GM10266 (cell line): ENCODE measurements around the gene LAPTM5.

ENCODE experiments used
- DNase-seq: peaks from one replicate; pipeline ENCODE4 v3.0.0; 2012; ENCODE audit errors: extremely low spot score
- TF ChIP-seq, protein P1 (sequence below): IDR thresholded peaks from 2 replicates; pipeline ENCODE4 v1.5.1; 2012; ENCODE audit warnings: mild to moderate bottlenecking, low read depth; ENCODE audit not compliant: control insufficient read depth, insufficient read depth; ENCODE audit errors: missing control alignments

Gene LAPTM5

DNA sequence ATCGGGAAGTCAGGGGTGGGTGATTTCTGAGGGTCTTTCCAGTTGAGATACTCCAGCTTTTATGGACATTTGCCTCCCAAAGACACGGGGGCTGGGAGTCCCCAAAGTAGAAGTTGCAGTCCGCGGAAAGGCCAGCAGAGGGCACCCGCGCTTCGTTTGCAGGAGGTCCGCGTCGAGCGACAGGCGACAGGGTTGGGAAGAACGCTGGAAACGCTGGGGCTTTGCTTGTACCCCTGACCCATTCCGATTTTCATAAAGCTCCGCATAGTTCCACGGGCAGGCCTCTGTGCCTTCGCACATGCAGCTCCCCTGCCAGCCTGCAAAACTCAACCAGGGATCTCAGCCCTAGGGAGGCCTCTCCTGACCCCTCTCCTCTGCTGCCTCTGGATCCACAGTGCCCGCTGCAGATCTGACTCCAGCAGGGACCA, 44.2 kb upstream of the LAPTM5 start:
- DNase-seq: peak; percentile 79
- TF ChIP-seq, protein P1, sequence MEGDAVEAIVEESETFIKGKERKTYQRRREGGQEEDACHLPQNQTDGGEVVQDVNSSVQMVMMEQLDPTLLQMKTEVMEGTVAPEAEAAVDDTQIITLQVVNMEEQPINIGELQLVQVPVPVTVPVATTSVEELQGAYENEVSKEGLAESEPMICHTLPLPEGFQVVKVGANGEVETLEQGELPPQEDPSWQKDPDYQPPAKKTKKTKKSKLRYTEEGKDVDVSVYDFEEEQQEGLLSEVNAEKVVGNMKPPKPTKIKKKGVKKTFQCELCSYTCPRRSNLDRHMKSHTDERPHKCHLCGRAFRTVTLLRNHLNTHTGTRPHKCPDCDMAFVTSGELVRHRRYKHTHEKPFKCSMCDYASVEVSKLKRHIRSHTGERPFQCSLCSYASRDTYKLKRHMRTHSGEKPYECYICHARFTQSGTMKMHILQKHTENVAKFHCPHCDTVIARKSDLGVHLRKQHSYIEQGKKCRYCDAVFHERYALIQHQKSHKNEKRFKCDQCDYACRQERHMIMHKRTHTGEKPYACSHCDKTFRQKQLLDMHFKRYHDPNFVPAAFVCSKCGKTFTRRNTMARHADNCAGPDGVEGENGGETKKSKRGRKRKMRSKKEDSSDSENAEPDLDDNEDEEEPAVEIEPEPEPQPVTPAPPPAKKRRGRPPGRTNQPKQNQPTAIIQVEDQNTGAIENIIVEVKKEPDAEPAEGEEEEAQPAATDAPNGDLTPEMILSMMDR: peak; percentile 97

DNA sequence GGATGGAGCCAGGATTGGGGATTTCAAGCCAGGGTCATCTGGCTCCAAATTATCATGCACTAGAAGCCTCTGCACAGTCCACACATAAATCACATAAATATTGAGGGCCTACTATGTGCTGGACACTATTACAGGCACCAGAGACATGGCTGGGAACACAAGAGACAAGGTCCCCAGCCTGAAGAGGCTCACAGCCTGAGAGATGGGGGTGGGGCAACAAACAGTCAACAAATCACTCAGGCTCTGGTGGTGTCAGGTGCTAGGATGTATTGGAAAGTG, 41.6 kb upstream of the LAPTM5 start:
- TF ChIP-seq, protein P1: no peak
- DNase-seq: no peak

DNA sequence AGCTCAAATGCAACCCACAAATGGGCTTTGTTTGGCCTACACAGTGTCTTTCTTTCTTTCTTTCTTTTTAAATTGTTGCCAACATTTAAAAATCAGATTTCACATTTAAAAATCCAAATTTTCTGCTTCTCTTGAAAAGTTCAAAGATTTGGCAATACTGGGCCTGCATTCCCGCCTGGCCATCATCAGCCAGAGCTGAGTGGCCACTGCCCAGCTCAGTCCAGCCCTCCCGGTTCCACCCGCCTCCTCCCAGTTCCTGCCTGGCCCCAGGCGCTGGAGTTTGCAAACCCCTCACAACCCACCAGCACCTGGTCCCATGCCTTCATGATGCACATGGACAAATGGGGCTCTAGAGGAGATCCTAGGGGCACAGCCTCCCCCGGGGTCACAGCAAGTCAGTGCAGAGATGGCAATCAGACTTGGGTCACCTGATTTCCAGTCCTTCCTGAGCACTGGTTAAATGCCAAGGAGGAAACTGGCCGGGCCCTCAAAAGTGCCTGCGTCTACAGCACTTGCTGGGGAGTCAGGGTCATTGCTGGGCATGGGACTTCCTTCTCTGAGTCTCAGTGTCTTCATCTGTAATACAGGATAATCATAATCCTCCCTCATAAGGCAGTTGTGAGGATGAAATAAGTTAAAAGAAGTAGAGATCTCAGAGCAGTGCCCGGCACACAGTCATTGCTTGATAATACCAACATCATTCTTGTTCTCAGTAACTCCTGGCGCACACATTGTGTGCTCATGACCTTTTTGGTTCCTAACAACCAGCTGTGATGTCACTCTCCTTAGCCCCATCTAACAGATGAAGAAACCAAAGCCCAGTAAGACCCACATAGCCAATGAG, 41.0 kb upstream of the LAPTM5 start:
- no peak for DNase-seq
- TF ChIP-seq, protein P1: no peak

DNA sequence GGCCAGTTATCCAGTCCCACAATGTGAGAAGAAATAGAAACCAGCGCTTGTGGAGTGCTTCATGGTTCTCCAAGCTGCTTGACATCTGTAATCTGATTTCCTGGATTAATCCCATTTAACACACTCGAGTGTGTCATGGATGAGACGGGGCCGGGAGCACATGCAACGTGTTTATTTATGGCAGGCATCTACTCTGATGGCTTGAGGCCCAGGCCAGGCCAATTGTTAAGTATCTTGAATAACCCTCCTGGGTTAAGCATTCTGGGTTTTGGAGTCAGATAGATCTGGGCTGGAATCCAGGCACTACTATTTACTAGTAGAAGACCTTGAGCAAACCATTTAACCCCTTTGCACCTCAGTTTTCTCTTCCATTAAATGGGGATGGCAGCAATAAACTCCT, 37.5 kb upstream of the LAPTM5 start:
- TF ChIP-seq, protein P1: no peak

DNA sequence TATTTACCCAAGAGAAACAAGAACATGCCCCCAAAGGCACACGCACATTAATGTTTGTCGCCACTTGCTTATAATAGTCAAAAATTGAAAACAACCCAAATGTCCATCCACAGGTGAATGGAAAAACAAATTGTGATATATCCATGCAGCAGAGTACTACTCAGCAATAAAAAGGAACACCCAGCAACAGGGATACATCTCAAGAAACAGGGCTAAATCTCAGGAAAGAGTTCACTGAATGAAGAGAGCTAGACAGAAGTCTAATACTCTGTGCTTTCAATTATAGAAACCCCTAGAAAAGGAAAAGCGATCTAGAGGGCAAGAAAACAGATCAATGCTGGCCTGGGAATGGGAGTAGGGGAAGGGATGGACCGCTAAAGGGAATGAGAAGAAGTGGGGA, 36.7 kb upstream of the LAPTM5 start:
- TF ChIP-seq, protein P1: no peak

More for the DNA sequence above, 37.5 kb upstream of the LAPTM5 start:
- no peak for DNase-seq

DNA sequence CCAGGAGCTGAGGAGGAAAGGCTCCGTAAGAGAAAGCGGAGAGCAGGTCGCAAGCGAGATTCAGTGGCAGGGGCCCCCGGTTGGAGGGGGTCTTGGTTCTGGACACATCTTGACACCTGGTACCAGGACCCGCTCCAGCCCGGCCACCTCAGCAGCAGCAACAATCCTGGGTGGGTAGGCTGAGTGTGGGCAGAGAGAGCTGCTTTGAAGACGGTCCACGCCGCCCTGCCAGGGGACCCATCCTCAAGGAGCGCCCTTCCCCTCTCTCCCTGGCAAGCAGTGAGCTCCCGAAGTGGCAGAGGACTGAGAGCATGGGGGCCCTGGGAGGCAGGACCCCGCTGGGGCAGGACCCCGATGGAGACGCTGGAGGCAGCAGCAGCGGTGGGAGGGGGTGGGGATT, 35.6 kb upstream of the LAPTM5 start:
- DNase-seq: no peak
- TF ChIP-seq, protein P1: no peak

More for the DNA sequence above, 36.7 kb upstream of the LAPTM5 start:
- no peak for DNase-seq

DNA sequence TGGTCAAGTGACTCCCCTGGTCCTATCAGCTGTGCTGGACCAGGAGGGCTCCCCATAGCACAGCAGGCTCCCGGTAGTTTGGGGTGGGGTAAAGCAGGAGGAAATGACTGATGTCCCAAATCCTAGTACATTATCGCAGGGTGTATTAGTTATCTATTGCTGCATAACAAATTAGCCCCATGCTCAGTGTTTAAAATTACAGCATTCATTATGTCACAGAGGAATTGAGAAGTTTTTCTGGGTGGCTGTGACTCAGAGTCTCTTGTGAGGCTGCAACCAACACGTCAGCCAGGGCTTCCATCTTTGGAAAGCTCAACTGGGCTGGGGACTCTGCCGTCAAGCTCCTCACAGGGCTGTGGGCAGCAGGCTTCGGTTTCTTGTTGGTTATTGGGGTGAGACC, 34.3 kb upstream of the LAPTM5 start:
- DNase-seq: no peak

More for the DNA sequence above, 34.3 kb upstream of the LAPTM5 start:
- TF ChIP-seq, protein P1: no peak
